ENCODE data around the gene TMF1. TPM values are rescaled to one million over a fixed set of nuclear protein-coding genes. Genes with fewer than 3 reads are reported as not detected.

Gene TMF1
- total RNA-seq, 1 experiment from 2014 or later, result 18.7 TPM

GRCh38 chr3:69090021-69090420 lies 37.9 kb upstream of the TMF1 start:
- POLR2A ChIA-PET, result interaction anchor here (0.5 kb wide), 1 partner anchor 10 kb away, joined by 11 read pairs; the partner anchor contains the start of gene UBA3
- intact Hi-C loops (cut with micrococcal nuclease; ENCODE audit: unreplicated experiment) (no loop called here), in situ Hi-C loops (cut with HindIII; ENCODE audit: low pct_unique_long_range_greater_than_20kb, low sequenced_read_pairs) (no loop called here)
- TF ChIP-seq REST (IDR thresholded peaks at IDR 0.05; ENCODE audit: insufficient read depth in 1 of 2, low read depth in 2 of 2, low read length in 1 of 2) (no peak), CTCF (IDR thresholded peaks at IDR 0.05) (no peak)
- CTCF ChIA-PET, result no interaction called here
- no TSS peak for BruUV-seq (replicated peaks)
- Histone ChIP-seq H3K27ac (ENCODE audit: low read length) (no peak overlapping the region), H3K27me3 (ENCODE audit: control insufficient read depth, insufficient read depth, low read length) (no peaks in the 10 kb centered on the region), H3K36me3 (ENCODE audit: control insufficient read depth, insufficient read depth, low read length) (no peaks in the 10 kb centered on the region; the same call in none of the 2 replicates), H3K4me3 (ENCODE audit: low read depth in 2 of 2, low read length in 2 of 2) (no peak overlapping the region), H3K4me1 (ENCODE audit: control insufficient read depth, insufficient read depth, low read length) (peaks cover 26% of the 10 kb centered on the region), H3K9me3 (ENCODE audit: control insufficient read depth, insufficient read depth, low read depth, low read length) (no peaks in the 10 kb centered on the region)
- DNase-seq (ENCODE audit: low read depth, low spot score) (no peak), ATAC-seq (no peak)

- Histone ChIP-seq H3K27me3 (ENCODE audit: control insufficient read depth, insufficient read depth, low read length) (no peaks in the 10 kb centered on the region), H3K36me3 (ENCODE audit: control insufficient read depth, insufficient read depth, low read length) (no peaks in the 10 kb centered on the region; the same call in none of the 2 replicates), H3K4me3 (ENCODE audit: low read depth in 2 of 2, low read length in 2 of 2) (no peak overlapping the region), H3K27ac (ENCODE audit: low read length) (peak overlapping the region; percentile 59), H3K4me1 (ENCODE audit: control insufficient read depth, insufficient read depth, low read length) (peaks cover 37% of the 10 kb centered on the region), H3K9me3 (ENCODE audit: control insufficient read depth, insufficient read depth, low read depth, low read length) (no peaks in the 10 kb centered on the region)
- in situ Hi-C loops (cut with HindIII; ENCODE audit: low pct_unique_long_range_greater_than_20kb, low sequenced_read_pairs) (no loop called here), intact Hi-C loops (cut with micrococcal nuclease; ENCODE audit: unreplicated experiment) (no loop called here)
- ChIA-PET CTCF (no interaction called here), POLR2A (no interaction called here)
- TF ChIP-seq CTCF (IDR thresholded peaks at IDR 0.05), result no peak
- TF ChIP-seq REST (IDR thresholded peaks at IDR 0.05; ENCODE audit: insufficient read depth in 1 of 2, low read depth in 2 of 2, low read length in 1 of 2), result no peak
- no peak for TF ChIP-seq POLR2AphosphoS5 (IDR thresholded peaks at IDR 0.05; ENCODE audit: low read depth, low read length)
- no peak for TF ChIP-seq TCF7L2 (IDR thresholded peaks at IDR 0.05; ENCODE audit: low read depth, low read length)
- no peak for TF ChIP-seq SIN3A (IDR thresholded peaks at IDR 0.05; ENCODE audit: borderline replicate concordance, insufficient read depth, low read depth, low read length)
- ATAC-seq (no peak), DNase-seq (ENCODE audit: low read depth, low spot score) (no peak)
- no TSS peak for BruUV-seq (replicated peaks)
Observed at GRCh38 chr3:69088063-69088462, 35.9 kb upstream of the TMF1 start.
